HepG2 (cell line): ENCODE results near the gene PFDN2. TPM values are rescaled to one million over a fixed set of nuclear protein-coding genes. Genes with fewer than 3 reads are reported as not detected.

Source experiments
- CEBPZ ChIP-seq: IDR thresholded peaks from 2 replicates; pipeline ENCODE4 v1.6.1; 2012; ENCODE audit warnings: low read length, improper control_type of control experiment
- CREM ChIP-seq, 2 experiments: sonication (generic) in 1 of 2; formaldehyde crosslinking in 1 of 2; IDR thresholded peaks; 2 replicates each; pipeline versions ENCODE4 v1.4.0 to v1.6.1; 2016 to 2020; ENCODE audit warnings: antibody characterized with exemption in 1 of 2, mild to moderate bottlenecking in 1 of 2, missing genetic modification reagents in 1 of 2
- GMEB1 ChIP-seq: sonication (generic); formaldehyde crosslinking; IDR thresholded peaks from 2 replicates; pipeline ENCODE4 v1.5.1; 2020; ENCODE audit warnings: missing genetic modification reagents, mild to moderate bottlenecking, borderline replicate concordance
- JUN ChIP-seq: sonication (generic); formaldehyde crosslinking; IDR thresholded peaks from 2 replicates; pipeline ENCODE4 v1.4.0; 2020; ENCODE audit warnings: mild to moderate bottlenecking, missing genetic modification reagents
- PATZ1 ChIP-seq: sonication (generic); formaldehyde crosslinking; IDR thresholded peaks from 2 replicates; pipeline ENCODE4 v1.4.0; 2020; ENCODE audit warnings: missing genetic modification reagents
- POLR2A ChIP-seq, 2 experiments: IDR thresholded peaks; 2 replicates each; pipeline ENCODE4 v1.6.1; 2011; ENCODE audit warnings: low read depth in 2 of 2, low read length in 2 of 2, mild to moderate bottlenecking in 1 of 2, moderate library complexity in 1 of 2; ENCODE audit not compliant: insufficient read depth in 1 of 2
- SAP130 ChIP-seq: IDR thresholded peaks from 2 replicates; pipeline ENCODE4 v1.6.1; 2016; ENCODE audit warnings: low read depth
- SOX6 ChIP-seq, 2 experiments: fragments of 450-650 bp in 1 of 2; sonication (generic) in 1 of 2; formaldehyde crosslinking in 1 of 2; IDR thresholded peaks; 2 replicates each; pipeline versions ENCODE4 v1.4.0 to v1.6.1; 2017 to 2020; ENCODE audit warnings: antibody characterized with exemption in 1 of 2, mild to moderate bottlenecking in 1 of 2, missing genetic modification reagents in 1 of 2
- SRF ChIP-seq: IDR thresholded peaks from 2 replicates; pipeline ENCODE4 v1.6.1; 2011; ENCODE audit warnings: mild to moderate bottlenecking, low read depth, low read length, moderate library complexity
- SRSF1 ChIP-seq: fragments of 200-400 bp; formaldehyde crosslinking; optimal IDR thresholded peaks from 2 replicates; pipeline ENCODE3; 2017; ENCODE audit warnings: mild to moderate bottlenecking, low read depth, low read length, moderate library complexity
- TAF1 ChIP-seq: sonication (generic); formaldehyde crosslinking; IDR thresholded peaks from 2 replicates; pipeline ENCODE4 v1.4.0; 2020; ENCODE audit warnings: missing genetic modification reagents
- ZNF335 ChIP-seq: sonication (generic); formaldehyde crosslinking; IDR thresholded peaks from 2 replicates; pipeline ENCODE4 v1.4.0; 2020; ENCODE audit warnings: missing genetic modification reagents
- ZNF414 ChIP-seq: sonication (generic); formaldehyde crosslinking; IDR thresholded peaks from 2 replicates; pipeline ENCODE4 v1.5.0; 2020; ENCODE audit warnings: missing genetic modification reagents
- ZNF574 ChIP-seq: sonication (generic); formaldehyde crosslinking; IDR thresholded peaks from 2 replicates; pipeline ENCODE4 v1.4.0; 2020; ENCODE audit warnings: missing genetic modification reagents
- polyA plus RNA-seq, 8 experiments: library from polyadenylated mRNA; depleted of rRNA in 3 of 8; stranded (reverse) in 7 of 8; unstranded in 1 of 8; fragments of >200 nt; fragmentation: Illumina TruSeq in 4 of 8; extraction: Trizol in 4 of 8; gene quantifications; 2 replicates each; pipeline versions ENCODE4 v1.2.1 to v1.2.3, GENCODE V29; 2011 to 2016; ENCODE audit warnings: low read depth in 4 of 8, missing spikeins in 1 of 8, mixed read lengths in 1 of 8; ENCODE audit not compliant: insufficient read depth in 1 of 8
- total RNA-seq, 5 experiments: library from RNA; depleted of rRNA; stranded (reverse); fragments of >200 nt; fragmentation: Illumina TruSeq; extraction: Trizol; gene quantifications; 2 replicates each; pipeline ENCODE4 v1.2.3, GENCODE V29; 2016; ENCODE audit warnings: low read depth in 1 of 5

PFDN2 gene
- total and polyA plus RNA-seq, 2 of the 13 experiments (the other 11 are each of a cell fraction or from before 2014, with no cell fraction given), result 62.6 to 63.6 TPM

GRCh38 chr1:161074676-161075368, 43.0 kb downstream of the PFDN2 start (continued):
- TF ChIP-seq GMEB1 (CRISPR knock-in tag) (no peak), SRF (no peak), ZNF414 (CRISPR knock-in tag) (no peak), SRSF1 (peak; percentile 87), ZNF335 (no peak), JUN (peak; percentile 42; the same call in 1 of the 2 replicates), PATZ1 (CRISPR knock-in tag) (peak; percentile 44; the same call in 1 of the 2 replicates), CEBPZ (no peak), CREM (IDR thresholded peaks at IDR 0.05) (peak; percentile 64; the same call in 1 of the 2 replicates), CREM (CRISPR knock-in tag; IDR thresholded peaks at IDR 0.05) (no peak), ZNF574 (0 out of 2 replicates have a peak, but pooled peaks have one; percentile 21), SOX6 (IDR thresholded peaks at IDR 0.05) (no peak), SOX6 (CRISPR knock-in tag; IDR thresholded peaks at IDR 0.05) (peak; percentile 42), POLR2A (IDR thresholded peaks at IDR 0.05; ENCODE audit: insufficient read depth in 1 of 2, low read depth in 2 of 2, low read length in 2 of 2) (0 out of 4 replicates have a peak, but pooled peaks of 1 of the 2 experiments have one; percentile 47), TAF1 (CRISPR knock-in tag) (0 out of 2 replicates have a peak, but pooled peaks have one; percentile 30), SAP130 (CRISPR knock-in tag) (peak; percentile 60; the same call in 1 of the 2 replicates)
